Spleen (tissue), 7 donors: ENCODE measurements around the gene GAB4.

Source experiments
- CTCF ChIP-seq, 11 experiments: fragments of 200-600 bp in 7 of 11; fragments of 450-650 bp in 4 of 11; sonication (generic) in 4 of 11; IDR thresholded peaks in 8 of 11; conservative IDR thresholded peaks in 3 of 11; 1 replicate in 7 of 11; 2 replicates in 4 of 11; pipeline versions ENCODE4 v1.4.0 to v1.8.0; 2016 to 2021; ENCODE audit warnings: antibody characterized with exemption in 11 of 11, inconsistent platforms in 4 of 11, mild to moderate bottlenecking in 1 of 11
- POLR2AphosphoS5 ChIP-seq, 3 donors: sonication (generic); formaldehyde crosslinking; IDR thresholded peaks; one replicate each; pipeline ENCODE4 v1.5.1; 2017; ENCODE audit warnings: antibody characterized with exemption in 3 of 3
- donor health status: DM: no; HTN: no; CAD: no; lungs with moderate emphysema.
- donor health status: DM: no; HTN: no; CAD: no.
- donor health status: DM: no; HTN: no; CAD: no.

- TF ChIP-seq CTCF (IDR thresholded peaks at IDR 0.05 in 8 of 11, conservative IDR thresholded peaks at IDR 0.05 in 3 of 11) = no peak
- TF ChIP-seq POLR2AphosphoS5 (IDR thresholded peaks at IDR 0.05) = no peak
These were observed 19.8 kb downstream of the GAB4 start for GRCh38 chr22:16988257-16988656.
